ENCODE results near the gene MUSTN1.

The MUSTN1 gene

GRCh38 chr3:52798978-52799476 is 35.8 kb downstream of the MUSTN1 start:
- no peak for FAIRE-seq

- FAIRE-seq: no peak
Measured at GRCh38 chr3:52798376-52798977, 36.3 kb downstream of the MUSTN1 start.

GRCh38 chr3:52796411-52796810 is 38.4 kb downstream of the MUSTN1 start:
- FAIRE-seq: no peak

- no peak for FAIRE-seq
Measured at GRCh38 chr3:52795298-52795900, 39.4 kb downstream of the MUSTN1 start.

GRCh38 chr3:52794612-52795099 is 40.2 kb downstream of the MUSTN1 start, which contains the start of gene ITIH3:
Gene ITIH3 (plus strand): TSS chr3:52794796. CDS start chr3:52794804, 8 bp downstream.
- no peak for FAIRE-seq

GRCh38 chr3:52793702-52794611 is 40.9 kb downstream of the MUSTN1 start:
- FAIRE-seq: no peak

GRCh38 chr3:52792961-52793695 is 41.7 kb downstream of the MUSTN1 start:
- no peak for FAIRE-seq

GRCh38 chr3:52792413-52792812 is 42.4 kb downstream of the MUSTN1 start:
- FAIRE-seq: no peak

GRCh38 chr3:52791928-52792327 is 42.9 kb downstream of the MUSTN1 start:
- FAIRE-seq: no peak

- FAIRE-seq: no peak
Measured at GRCh38 chr3:52791366-52791765, 43.5 kb downstream of the MUSTN1 start.

GRCh38 chr3:52790741-52791140 is 44.1 kb downstream of the MUSTN1 start:
- FAIRE-seq: no peak

- no peak for FAIRE-seq
Measured at GRCh38 chr3:52790337-52790736, 44.5 kb downstream of the MUSTN1 start.

GRCh38 chr3:52789746-52790040 is 45.1 kb downstream of the MUSTN1 start:
- FAIRE-seq: no peak

GRCh38 chr3:52788890-52789745 is 45.7 kb downstream of the MUSTN1 start:
- no peak for FAIRE-seq

GRCh38 chr3:52787672-52788625 is 46.9 kb downstream of the MUSTN1 start:
- FAIRE-seq: no peak

GRCh38 chr3:52787246-52787645 is 47.6 kb downstream of the MUSTN1 start:
- FAIRE-seq: no peak

- FAIRE-seq: no peak
Measured at GRCh38 chr3:52786330-52787215, 48.2 kb downstream of the MUSTN1 start.

- FAIRE-seq: no peak
Measured at GRCh38 chr3:52784931-52785590, 49.8 kb downstream of the MUSTN1 start.

GRCh38 chr3:52784021-52784621 is 50.7 kb downstream of the MUSTN1 start:
- no peak for FAIRE-seq
